Neural cell (in vitro differentiated cells): Measurements from ENCODE around the gene AKR1B1. TPM values are rescaled to one million over a fixed set of nuclear protein-coding genes. Genes with fewer than 3 reads are reported as not detected.

ENCODE experiments used
- H2AFZ ChIP-seq: fragments of 200-600, 300-800 bp; sonication (generic), shearing (Covaris generic); 2 replicates; pipeline ENCODE4 v1.6.0; 2014; ENCODE audit warnings: low read depth, mild to moderate bottlenecking, antibody characterized with exemption, low read length, moderate library complexity
- H3F3A ChIP-seq: fragments of 200-600 bp; shearing (Covaris generic); 2 replicates; pipeline ENCODE4 v1.6.1; 2016; ENCODE audit warnings: mild to moderate bottlenecking, moderate library complexity, mixed read lengths, antibody characterized with exemption, low read length; ENCODE audit not compliant: insufficient read depth, poor library complexity, severe bottlenecking
- H3K27ac ChIP-seq: fragments of 200-600, 300-800 bp; sonication (generic), shearing (Covaris generic); 2 replicates; pipeline ENCODE4 v1.5.1; 2014; ENCODE audit warnings: mild to moderate bottlenecking, low read length, moderate library complexity
- H3K27me3 ChIP-seq: fragments of 300-800, 200-600 bp; sonication (generic), shearing (Covaris generic); 2 replicates; pipeline ENCODE4 v1.6.0; 2014; ENCODE audit warnings: mild to moderate bottlenecking, low read depth, low read length, moderate library complexity; ENCODE audit not compliant: insufficient read depth
- H3K36me3 ChIP-seq: fragments of 300-800, 200-600 bp; sonication (generic), shearing (Covaris generic); 2 replicates; pipeline ENCODE4 v1.5.1; 2014; ENCODE audit warnings: mild to moderate bottlenecking, antibody characterized with exemption, low read length, moderate library complexity; ENCODE audit not compliant: insufficient read depth
- H3K4me2 ChIP-seq: fragments of 300-800, 200-600 bp; sonication (generic), shearing (Covaris generic); 2 replicates; pipeline ENCODE4 v1.6.0; 2014; ENCODE audit warnings: mild to moderate bottlenecking, low read length
- H3K4me3 ChIP-seq: fragments of 300-800, 200-600 bp; sonication (generic), shearing (Covaris generic); 2 replicates; pipeline ENCODE4 v1.5.1; 2014; ENCODE audit warnings: mild to moderate bottlenecking, low read length, moderate library complexity
- H3K79me2 ChIP-seq: fragments of 200-600 bp; shearing (Covaris generic); replicated peaks from 2 replicates; pipeline ENCODE4 v1.6.0; 2014; ENCODE audit warnings: mild to moderate bottlenecking, low read length, moderate library complexity; ENCODE audit not compliant: insufficient read depth
- H3K9ac ChIP-seq: fragments of 300-800, 200-600 bp; sonication (generic), shearing (Covaris generic); 2 replicates; pipeline ENCODE4 v1.6.1; 2016; ENCODE audit warnings: mild to moderate bottlenecking, low read length, mixed read lengths
- H3K9me2 ChIP-seq: fragments of 200-600 bp; shearing (Covaris generic); 2 replicates; pipeline ENCODE4 v1.6.1; 2016; ENCODE audit warnings: mild to moderate bottlenecking, low read length, mixed read lengths; ENCODE audit not compliant: insufficient read depth
- H3K9me3 ChIP-seq: fragments of 200-600, 300-800 bp; sonication (generic), shearing (Covaris generic); 2 replicates; pipeline ENCODE4 v1.6.1; 2016; ENCODE audit warnings: mild to moderate bottlenecking, mixed run types, low read length, moderate library complexity, mixed read lengths
- H4K20me1 ChIP-seq: fragments of 200-600 bp; shearing (Covaris generic); 2 replicates; pipeline ENCODE4 v1.6.1; 2016; ENCODE audit warnings: mild to moderate bottlenecking, mixed run types; ENCODE audit not compliant: insufficient read depth
- EP300 ChIP-seq: fragments of 450-650 bp; conservative IDR thresholded peaks from 2 replicates; pipeline ENCODE4 v1.6.1; 2014; ENCODE audit warnings: antibody characterized with exemption, mild to moderate bottlenecking, moderate library complexity; ENCODE audit not compliant: poor library complexity, severe bottlenecking
- EZH2 ChIP-seq: fragments of 200-600, 300-800 bp; shearing (Covaris generic), sonication (generic); IDR thresholded peaks from 2 replicates; pipeline ENCODE4 v1.6.1; 2014; ENCODE audit warnings: antibody characterized with exemption, low read length, borderline replicate concordance, mild to moderate bottlenecking; ENCODE audit not compliant: insufficient read depth, poor library complexity, severe bottlenecking
- MXI1 ChIP-seq: fragments of 450-650 bp; conservative IDR thresholded peaks from 2 replicates; pipeline ENCODE4 v1.6.1; 2014; ENCODE audit warnings: antibody characterized with exemption, mild to moderate bottlenecking; ENCODE audit not compliant: poor library complexity, severe bottlenecking
- POLR2AphosphoS5 ChIP-seq: IDR thresholded peaks from 2 replicates; pipeline ENCODE4 v1.6.1; 2012
- RAD21 ChIP-seq: fragments of 450-650 bp; conservative IDR thresholded peaks from 2 replicates; pipeline ENCODE4 v1.6.1; 2014; ENCODE audit warnings: antibody characterized with exemption, mild to moderate bottlenecking, moderate library complexity
- SMC3 ChIP-seq: fragments of 450-650 bp; conservative IDR thresholded peaks from 2 replicates; pipeline ENCODE4 v1.6.1; 2014; ENCODE audit warnings: antibody characterized with exemption, mild to moderate bottlenecking, moderate library complexity; ENCODE audit not compliant: poor library complexity
- TAF1 ChIP-seq: IDR thresholded peaks from 2 replicates; pipeline ENCODE4 v1.6.1; 2012; ENCODE audit warnings: low read depth
- polyA plus RNA-seq: library from polyadenylated mRNA; depleted of rRNA; stranded (reverse); fragments of >200 nt; gene quantifications from 2 replicates; pipeline ENCODE4 v1.2.3, GENCODE V29; 2014
- TF ChIP-seq, protein P1 (sequence below): fragments of 450-650 bp; IDR thresholded peaks from 2 replicates; pipeline ENCODE4 v1.5.1; 2014; ENCODE audit warnings: antibody characterized with exemption, mild to moderate bottlenecking, moderate library complexity; ENCODE audit not compliant: poor library complexity, severe bottlenecking
- TF ChIP-seq, protein P2 (sequence below): IDR thresholded peaks from 2 replicates; pipeline ENCODE4 v1.6.1; 2012; ENCODE audit warnings: borderline replicate concordance

The AKR1B1 gene
- polyA plus RNA-seq, 1 donor from 2014 or later: 202 TPM

DNA sequence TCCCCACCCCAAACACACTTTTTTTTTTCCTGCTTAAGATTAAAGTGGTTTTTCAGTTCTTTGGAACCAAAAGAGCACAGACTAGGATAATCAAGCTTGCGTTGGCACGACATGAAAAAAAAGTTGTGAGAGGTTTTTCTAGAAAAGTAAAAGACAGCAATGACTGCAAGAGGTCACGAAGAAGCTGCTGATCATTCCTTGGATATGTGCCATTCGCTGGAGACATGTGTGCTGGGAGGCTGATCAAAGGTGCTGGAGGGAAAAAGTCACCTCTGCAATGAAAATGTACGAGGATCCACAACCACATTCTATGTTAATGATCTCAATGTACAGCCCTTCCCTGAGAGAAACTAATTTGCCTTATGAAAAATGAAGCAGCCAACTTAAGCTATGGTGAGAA lies 5.4 kb downstream of the AKR1B1 start:
- H3K79me2 ChIP-seq: peaks cover 14% of the 10 kb centered on the region
- no peaks in the 10 kb centered on the region for H3F3A ChIP-seq
- no peak overlapping the region for H3K4me3 ChIP-seq
- H3K27me3 ChIP-seq: no peaks in the 10 kb centered on the region
- no peak for TF ChIP-seq POLR2AphosphoS5
- TF ChIP-seq EZH2: no peak
- TF ChIP-seq RAD21: no peak
- no peak overlapping the region for H3K27ac ChIP-seq
- H3K9ac ChIP-seq: no peak overlapping the region
- H3K36me3 ChIP-seq: peaks cover 5% of the 10 kb centered on the region
- no peaks in the 10 kb centered on the region for H3K9me2 ChIP-seq
- no peaks in the 10 kb centered on the region for H3K9me3 ChIP-seq
- H2AFZ ChIP-seq: no peak overlapping the region
- no peaks in the 10 kb centered on the region for H4K20me1 ChIP-seq
- no peak overlapping the region for H3K4me2 ChIP-seq

DNA sequence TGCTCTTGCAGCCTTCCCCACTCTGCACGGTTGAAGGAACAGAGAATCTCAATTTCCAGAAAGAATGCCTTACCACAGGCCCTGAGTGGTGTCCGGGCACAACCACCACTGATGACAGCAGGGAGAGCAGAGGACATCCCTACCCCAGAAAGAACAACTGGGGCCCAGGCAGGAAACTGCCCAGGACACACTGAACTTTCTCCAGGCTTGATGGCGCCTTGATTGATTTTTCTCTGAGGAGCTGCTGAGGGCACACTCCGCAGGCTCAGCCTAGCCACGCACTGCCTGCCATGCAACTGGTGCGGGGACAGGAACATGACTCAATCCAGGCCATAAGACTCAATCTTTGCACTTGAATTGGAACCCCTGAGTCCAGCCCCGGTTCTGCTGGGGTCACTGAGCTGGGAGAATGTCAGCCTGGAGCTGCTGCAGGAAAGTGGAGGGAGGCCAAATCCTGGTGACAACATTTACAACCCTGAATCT lies 5.9 kb downstream of the AKR1B1 start:
- peaks cover 5% of the 10 kb centered on the region for H3K36me3 ChIP-seq
- no peaks in the 10 kb centered on the region for H4K20me1 ChIP-seq
- no peaks in the 10 kb centered on the region for H3K9me3 ChIP-seq
- no peak overlapping the region for H3K27ac ChIP-seq
- no peak overlapping the region for H3K4me3 ChIP-seq
- peaks cover 11% of the 10 kb centered on the region for H3K79me2 ChIP-seq
- H2AFZ ChIP-seq: no peak overlapping the region
- no peaks in the 10 kb centered on the region for H3K9me2 ChIP-seq
- no peak overlapping the region for H3K9ac ChIP-seq
- no peak overlapping the region for H3K4me2 ChIP-seq
- no peaks in the 10 kb centered on the region for H3K27me3 ChIP-seq
- no peaks in the 10 kb centered on the region for H3F3A ChIP-seq
- TF ChIP-seq MXI1 (no peak), TAF1 (no peak), RAD21 (no peak), SMC3 (no peak), EP300 (no peak), POLR2AphosphoS5 (no peak), EZH2 (no peak)
- TF ChIP-seq, protein P1, sequence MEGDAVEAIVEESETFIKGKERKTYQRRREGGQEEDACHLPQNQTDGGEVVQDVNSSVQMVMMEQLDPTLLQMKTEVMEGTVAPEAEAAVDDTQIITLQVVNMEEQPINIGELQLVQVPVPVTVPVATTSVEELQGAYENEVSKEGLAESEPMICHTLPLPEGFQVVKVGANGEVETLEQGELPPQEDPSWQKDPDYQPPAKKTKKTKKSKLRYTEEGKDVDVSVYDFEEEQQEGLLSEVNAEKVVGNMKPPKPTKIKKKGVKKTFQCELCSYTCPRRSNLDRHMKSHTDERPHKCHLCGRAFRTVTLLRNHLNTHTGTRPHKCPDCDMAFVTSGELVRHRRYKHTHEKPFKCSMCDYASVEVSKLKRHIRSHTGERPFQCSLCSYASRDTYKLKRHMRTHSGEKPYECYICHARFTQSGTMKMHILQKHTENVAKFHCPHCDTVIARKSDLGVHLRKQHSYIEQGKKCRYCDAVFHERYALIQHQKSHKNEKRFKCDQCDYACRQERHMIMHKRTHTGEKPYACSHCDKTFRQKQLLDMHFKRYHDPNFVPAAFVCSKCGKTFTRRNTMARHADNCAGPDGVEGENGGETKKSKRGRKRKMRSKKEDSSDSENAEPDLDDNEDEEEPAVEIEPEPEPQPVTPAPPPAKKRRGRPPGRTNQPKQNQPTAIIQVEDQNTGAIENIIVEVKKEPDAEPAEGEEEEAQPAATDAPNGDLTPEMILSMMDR: no peak
- TF ChIP-seq, protein P2, sequence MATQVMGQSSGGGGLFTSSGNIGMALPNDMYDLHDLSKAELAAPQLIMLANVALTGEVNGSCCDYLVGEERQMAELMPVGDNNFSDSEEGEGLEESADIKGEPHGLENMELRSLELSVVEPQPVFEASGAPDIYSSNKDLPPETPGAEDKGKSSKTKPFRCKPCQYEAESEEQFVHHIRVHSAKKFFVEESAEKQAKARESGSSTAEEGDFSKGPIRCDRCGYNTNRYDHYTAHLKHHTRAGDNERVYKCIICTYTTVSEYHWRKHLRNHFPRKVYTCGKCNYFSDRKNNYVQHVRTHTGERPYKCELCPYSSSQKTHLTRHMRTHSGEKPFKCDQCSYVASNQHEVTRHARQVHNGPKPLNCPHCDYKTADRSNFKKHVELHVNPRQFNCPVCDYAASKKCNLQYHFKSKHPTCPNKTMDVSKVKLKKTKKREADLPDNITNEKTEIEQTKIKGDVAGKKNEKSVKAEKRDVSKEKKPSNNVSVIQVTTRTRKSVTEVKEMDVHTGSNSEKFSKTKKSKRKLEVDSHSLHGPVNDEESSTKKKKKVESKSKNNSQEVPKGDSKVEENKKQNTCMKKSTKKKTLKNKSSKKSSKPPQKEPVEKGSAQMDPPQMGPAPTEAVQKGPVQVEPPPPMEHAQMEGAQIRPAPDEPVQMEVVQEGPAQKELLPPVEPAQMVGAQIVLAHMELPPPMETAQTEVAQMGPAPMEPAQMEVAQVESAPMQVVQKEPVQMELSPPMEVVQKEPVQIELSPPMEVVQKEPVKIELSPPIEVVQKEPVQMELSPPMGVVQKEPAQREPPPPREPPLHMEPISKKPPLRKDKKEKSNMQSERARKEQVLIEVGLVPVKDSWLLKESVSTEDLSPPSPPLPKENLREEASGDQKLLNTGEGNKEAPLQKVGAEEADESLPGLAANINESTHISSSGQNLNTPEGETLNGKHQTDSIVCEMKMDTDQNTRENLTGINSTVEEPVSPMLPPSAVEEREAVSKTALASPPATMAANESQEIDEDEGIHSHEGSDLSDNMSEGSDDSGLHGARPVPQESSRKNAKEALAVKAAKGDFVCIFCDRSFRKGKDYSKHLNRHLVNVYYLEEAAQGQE: no peak
